H1 (cell line): ENCODE measurements around the gene C2orf78. TPM values are rescaled to one million over a fixed set of nuclear protein-coding genes. Genes with fewer than 3 reads are reported as not detected.

ENCODE experiments used
- CTCF ChIA-PET: fragments of 300-600 bp; sonication (Branson Sonifier 250); formaldehyde crosslinking; loops from one replicate; lab custom pipeline; 2021; ENCODE audit not compliant: partially characterized antibody; lab: Charles Lee
- POLR2A ChIA-PET: fragments of 300-600 bp; sonication (Branson Sonifier 250); formaldehyde crosslinking; loops from one replicate; lab custom pipeline; 2021; ENCODE audit warnings: inconsistent platforms; ENCODE audit not compliant: partially characterized antibody; lab: Charles Lee
- DNase-seq, 2 experiments: peaks; one replicate each; pipeline versions ENCODE4 v3.0.0 to v3.0.0-alpha.2; 2010 to 2022; ENCODE audit warnings: low spot score in 2 of 2, low read depth in 1 of 2, mixed read lengths in 1 of 2
- FAIRE-seq: peaks from 2 replicates; lab custom pipeline; 2011; peaks lifted over from hg19 to GRCh38; lab: Jason Lieb, UNC
- H2AFZ ChIP-seq: 2 replicates; pipeline ENCODE4 v1.8.1; 2012; ENCODE audit warnings: low read length, inconsistent platforms
- H2AK5ac ChIP-seq: 2 replicates; pipeline ENCODE4 v1.6.1; 2013; ENCODE audit warnings: low read depth, low read length
- H2BK120ac ChIP-seq: replicated peaks from 2 replicates; pipeline ENCODE3; 2013; ENCODE audit warnings: low read depth, low read length, inconsistent platforms
- H2BK12ac ChIP-seq: 2 replicates; pipeline ENCODE4 v1.6.1; 2013; ENCODE audit warnings: low read depth, low read length
- H2BK15ac ChIP-seq: 2 replicates; pipeline ENCODE4 v1.6.1; 2013; ENCODE audit warnings: low read length
- H2BK20ac ChIP-seq: 2 replicates; pipeline ENCODE4 v1.6.1; 2013; ENCODE audit warnings: low read length
- H2BK5ac ChIP-seq: 2 replicates; pipeline ENCODE4 v1.6.1; 2013; ENCODE audit warnings: low read depth, low read length
- H3K14ac ChIP-seq: 2 replicates; pipeline ENCODE4 v1.6.1; 2013; ENCODE audit warnings: inconsistent platforms; ENCODE audit not compliant: insufficient read length
- H3K18ac ChIP-seq: 2 replicates; pipeline ENCODE4 v1.6.1; 2013; ENCODE audit warnings: low read length; ENCODE audit errors: extremely low read depth
- H3K23ac ChIP-seq: 2 replicates; pipeline ENCODE4 v1.6.1; 2013; ENCODE audit warnings: inconsistent platforms; ENCODE audit not compliant: insufficient read length
- H3K23me2 ChIP-seq: 2 replicates; pipeline ENCODE4 v1.6.1; 2013; ENCODE audit warnings: low read depth, low read length
- H3K27ac ChIP-seq: 2 replicates; pipeline ENCODE4 v1.6.1; 2011; ENCODE audit warnings: low read depth, low read length, inconsistent platforms
- H3K27me3 ChIP-seq, 4 experiments: replicated peaks in 1 of 4; 1 replicate in 1 of 4; 2 replicates in 3 of 4; pipeline versions ENCODE4 v1.6.1 to v1.8.1; 2011 to 2013; ENCODE audit warnings: low read length in 3 of 4, mild to moderate bottlenecking in 3 of 4, inconsistent platforms in 2 of 4, mixed read lengths in 2 of 4, moderate library complexity in 1 of 4; ENCODE audit not compliant: control insufficient read depth in 3 of 4, insufficient read depth in 3 of 4; ENCODE audit errors: extremely low read depth in 1 of 4
- H3K36me3 ChIP-seq, 4 experiments: 2 replicates each; pipeline versions ENCODE4 v1.6.1 to v1.8.1; 2011 to 2013; ENCODE audit warnings: mild to moderate bottlenecking in 4 of 4, low read length in 3 of 4, moderate library complexity in 2 of 4, control low read depth in 1 of 4, inconsistent platforms in 1 of 4; ENCODE audit not compliant: insufficient read depth in 4 of 4, control insufficient read depth in 2 of 4
- H3K4ac ChIP-seq: replicated peaks from 2 replicates; pipeline ENCODE3; 2013; ENCODE audit warnings: low read length, low read depth, mixed read lengths, inconsistent platforms; ENCODE audit not compliant: insufficient read length
- H3K4me1 ChIP-seq, 4 experiments: replicated peaks in 1 of 4; 1 replicate in 1 of 4; 2 replicates in 3 of 4; pipeline versions ENCODE4 v1.6.1 to v1.8.1; 2011 to 2013; ENCODE audit warnings: low read length in 3 of 4, inconsistent platforms in 2 of 4, mixed read lengths in 1 of 4; ENCODE audit not compliant: insufficient read depth in 4 of 4, control insufficient read depth in 3 of 4
- H3K4me2 ChIP-seq, 2 experiments: 2 replicates each; pipeline versions ENCODE4 v1.6.1 to v1.8.1; 2011 to 2013; ENCODE audit warnings: low read depth in 2 of 2, low read length in 2 of 2, control low read depth in 1 of 2, inconsistent platforms in 1 of 2, mild to moderate bottlenecking in 1 of 2; ENCODE audit not compliant: insufficient read depth in 1 of 2
- H3K4me3 ChIP-seq, 4 experiments: fragments of 200-600, 300-600 bp in 1 of 4; sonication (generic), shearing (Covaris generic), sonication (Bioruptor Twin) in 1 of 4; 2 replicates each; pipeline versions ENCODE4 v1.5.1 to v1.8.1; 2011 to 2016; ENCODE audit warnings: low read length in 4 of 4, low read depth in 3 of 4, control low read depth in 2 of 4, inconsistent platforms in 2 of 4, mild to moderate bottlenecking in 2 of 4, mixed read lengths in 1 of 4, moderate library complexity in 1 of 4; ENCODE audit not compliant: insufficient read depth in 2 of 4; ENCODE audit errors: extremely low read depth in 1 of 4
- H3K56ac ChIP-seq: replicated peaks from 2 replicates; pipeline ENCODE3; 2013; ENCODE audit warnings: low read depth, mild to moderate bottlenecking, mixed read lengths, low read length, inconsistent platforms; ENCODE audit not compliant: insufficient read length
- H3K79me1 ChIP-seq: 2 replicates; pipeline ENCODE4 v1.6.1; 2013; ENCODE audit warnings: low read depth, low read length, control low read depth
- H3K79me2 ChIP-seq, 2 experiments: 2 replicates each; pipeline versions ENCODE4 v1.6.1 to v1.8.1; 2012 to 2013; ENCODE audit warnings: low read length in 2 of 2, mild to moderate bottlenecking in 2 of 2, inconsistent platforms in 1 of 2; ENCODE audit not compliant: insufficient read depth in 2 of 2, control insufficient read depth in 1 of 2
- H3K9ac ChIP-seq, 4 experiments: replicated peaks in 1 of 4; 1 replicate in 1 of 4; 2 replicates in 3 of 4; pipeline versions ENCODE4 v1.6.1 to v1.8.1; 2011 to 2013; ENCODE audit warnings: low read depth in 3 of 4, low read length in 3 of 4, control low read depth in 2 of 4, mild to moderate bottlenecking in 2 of 4, moderate library complexity in 2 of 4, inconsistent platforms in 1 of 4; ENCODE audit errors: extremely low read depth in 1 of 4
- H3K9me3 ChIP-seq, 2 experiments: 2 replicates each; pipeline versions ENCODE4 v1.6.1 to v1.8.1; 2012 to 2013; ENCODE audit warnings: mild to moderate bottlenecking in 2 of 2, moderate library complexity in 2 of 2, control low read depth in 1 of 2, inconsistent platforms in 1 of 2, low read depth in 1 of 2, low read length in 1 of 2, mixed read lengths in 1 of 2; ENCODE audit not compliant: insufficient read depth in 2 of 2
- H4K20me1 ChIP-seq, 2 experiments: replicated peaks in 1 of 2; 2 replicates each; pipeline versions ENCODE3 to v1.8.1; 2011 to 2013; ENCODE audit warnings: inconsistent platforms in 2 of 2, low read length in 2 of 2, mild to moderate bottlenecking in 1 of 2; ENCODE audit not compliant: insufficient read depth in 2 of 2, control insufficient read depth in 1 of 2
- H4K5ac ChIP-seq: 2 replicates; pipeline ENCODE4 v1.6.1; 2013; ENCODE audit warnings: low read length, low read depth, mixed read lengths, inconsistent platforms; ENCODE audit not compliant: insufficient read length
- H4K8ac ChIP-seq: 2 replicates; pipeline ENCODE4 v1.8.0; 2013; ENCODE audit warnings: mild to moderate bottlenecking, moderate library complexity, low read length, inconsistent platforms; ENCODE audit not compliant: insufficient read depth; ENCODE audit errors: extremely low read depth
- H4K91ac ChIP-seq: replicated peaks from 2 replicates; pipeline ENCODE3; 2013; ENCODE audit warnings: low read length, mixed read lengths, inconsistent platforms; ENCODE audit not compliant: insufficient read length
- CHD1 ChIP-seq: IDR thresholded peaks from 2 replicates; pipeline ENCODE4 v1.6.1; 2012; ENCODE audit warnings: low read depth, low read length, improper control_type of control experiment
- GABPA ChIP-seq: IDR thresholded peaks from 2 replicates; pipeline ENCODE4 v1.6.1; 2011; ENCODE audit warnings: mild to moderate bottlenecking, low read length, moderate library complexity, borderline replicate concordance; ENCODE audit not compliant: insufficient read depth
- HDAC2 ChIP-seq, 2 experiments: fragments of 300-600 bp in 1 of 2; sonication (generic) in 1 of 2; IDR thresholded peaks; 2 replicates each; pipeline ENCODE4 v1.6.1; 2011 to 2012; ENCODE audit warnings: low read depth in 2 of 2, low read length in 2 of 2, mild to moderate bottlenecking in 2 of 2, moderate library complexity in 2 of 2, borderline replicate concordance in 1 of 2, inconsistent platforms in 1 of 2
- JUND ChIP-seq: IDR thresholded peaks from 2 replicates; pipeline ENCODE4 v1.6.1; 2011; ENCODE audit warnings: mild to moderate bottlenecking, improper control_type of control experiment, low read length
- MAFK ChIP-seq: IDR thresholded peaks from 2 replicates; pipeline ENCODE4 v1.6.1; 2012; ENCODE audit warnings: low read depth, mild to moderate bottlenecking, improper control_type of control experiment, low read length
- POLR2AphosphoS5 ChIP-seq: IDR thresholded peaks from 2 replicates; pipeline ENCODE4 v1.6.1; 2011; ENCODE audit warnings: low read depth, low read length
- SP2 ChIP-seq: IDR thresholded peaks from 2 replicates; pipeline ENCODE4 v1.6.1; 2012; ENCODE audit warnings: mild to moderate bottlenecking, low read length, inconsistent platforms
- SP4 ChIP-seq: IDR thresholded peaks from 2 replicates; pipeline ENCODE4 v1.6.1; 2012; ENCODE audit warnings: low read length, inconsistent platforms
- TAF7 ChIP-seq: optimal IDR thresholded peaks from 2 replicates; pipeline ENCODE3; 2011; ENCODE audit warnings: low read depth, mild to moderate bottlenecking, inconsistent platforms, low read length, moderate library complexity, borderline replicate concordance
- TCF12 ChIP-seq: IDR thresholded peaks from 2 replicates; pipeline ENCODE4 v1.6.1; 2011; ENCODE audit warnings: low read depth, mild to moderate bottlenecking, low read length
- TEAD4 ChIP-seq: IDR thresholded peaks from 2 replicates; pipeline ENCODE4 v1.6.1; 2012; ENCODE audit warnings: low read depth, low read length, inconsistent platforms, mixed read lengths
- USF2 ChIP-seq: IDR thresholded peaks from 2 replicates; pipeline ENCODE4 v1.6.1; 2011; ENCODE audit warnings: low read length, improper control_type of control experiment
- YY1 ChIP-seq: IDR thresholded peaks from 2 replicates; pipeline ENCODE4 v1.6.1; 2011; ENCODE audit warnings: low read depth, mild to moderate bottlenecking, low read length
- WGBS, 2 experiments: shearing (Covaris generic) in 1 of 2; methylation state at CpG; one replicate each; pipeline versions ENCODE4 v1.1.6 to v1.1.7; 2013 to 2015; ENCODE audit warnings: low lambda C conversion rate in 2 of 2, mixed read lengths in 2 of 2, inconsistent platforms in 1 of 2, low coverage in 1 of 2, missing lambda C conversion rate in 1 of 2; ENCODE audit not compliant: insufficient replicate concordance in 2 of 2, insufficient coverage in 1 of 2, insufficient read length in 1 of 2; ENCODE audit errors: extremely low coverage in 1 of 2, missing lambda C conversion rate in 1 of 2; 5-methylcytosine and 5-hydroxymethylcytosine counted together
- polyA plus RNA-seq, 7 experiments: library from polyadenylated mRNA; depleted of rRNA in 3 of 7; stranded (reverse) in 5 of 7; unstranded in 2 of 7; fragments of >200 nt in 5 of 7; fragments of 200-250 nt in 2 of 7; gene quantifications; 1 replicate in 5 of 7; 2 replicates in 1 of 7; 4 replicates in 1 of 7; pipeline versions ENCODE4 v1.2.1 to v1.2.3, GENCODE V29; 2011 to 2013; ENCODE audit warnings: missing spikeins in 2 of 7, mixed read lengths in 2 of 7
- total RNA-seq: library from RNA; stranded (reverse); fragmentation: NEBNext Ultra II Directional; extraction: Animal tissue kit (Norgen Biotek cat#: 25700); gene quantifications from 2 replicates; pipeline ENCODE4 v1.2.1, GENCODE V29; 2021

Gene C2orf78
- total and polyA plus RNA-seq, 2 of the 8 experiments (the other 6 are each of a cell fraction or from before 2014, with no cell fraction given) = 0.39 to 0.89 TPM

GRCh38 chr2:73759285-73759764, 24.7 kb upstream of the C2orf78 start:
- Histone ChIP-seq H2AFZ (no peak overlapping the region), H2BK12ac (no peak overlapping the region), H3K18ac (no peak overlapping the region), H3K9me3 (peaks cover 5 to 10% of the 10 kb centered on the region in 2 experiments), H3K56ac (no peak overlapping the region), H3K4me3 (no peak overlapping the region), H3K27me3 (no peaks in the 10 kb centered on the region), H3K9ac (no peak overlapping the region), H4K20me1 (no peaks in the 10 kb centered on the region), H3K14ac (no peak overlapping the region), H3K4ac (no peak overlapping the region), H3K36me3 (peaks cover 0 to 31% (median 16%) of the 10 kb centered on the region in 4 experiments; a peak in 5 of 8 replicates), H4K5ac (no peak overlapping the region), H2BK120ac (no peak overlapping the region), H3K79me2 (no peaks in the 10 kb centered on the region), H2BK15ac (no peak overlapping the region), H2BK20ac (no peak overlapping the region), H3K23ac (no peak overlapping the region), H3K4me1 (no peaks in the 10 kb centered on the region), H4K91ac (no peak overlapping the region), H3K79me1 (no peaks in the 10 kb centered on the region), H3K27ac (no peak overlapping the region), H3K4me2 (no peak overlapping the region), H4K8ac (no peak overlapping the region), H2BK5ac (no peak overlapping the region), H3K23me2 (no peaks in the 10 kb centered on the region), H2AK5ac (no peak overlapping the region)
- ChIA-PET POLR2A (interaction anchor here (1.0 kb wide), 1 partner anchor 13 kb away, joined by 4 read pairs; no protein-coding TSS in a partner anchor), CTCF (interaction anchor here (0.6 to 1.3 kb wide), 2 partner anchors 10 to 378 kb away, joined by 4 read pairs; no protein-coding TSS in a partner anchor)
- 65% methylated on average over 3 of the region's 3 CpGs; no CpG with 5 or more reads in 1 of the 2 experiments for WGBS, 2 experiments
- FAIRE-seq = no peak
- TF ChIP-seq TEAD4 (no peak), JUND (no peak), HDAC2 (IDR thresholded peaks at IDR 0.05; ENCODE audit: borderline replicate concordance in 1 of 2, low read depth in 2 of 2, low read length in 2 of 2) (no peak), GABPA (no peak), POLR2AphosphoS5 (no peak), SP2 (no peak), SP4 (no peak), TCF12 (no peak), YY1 (no peak), USF2 (no peak), MAFK (no peak), CHD1 (no peak), TAF7 (no peak)
- no peak for DNase-seq
